Thoracic aorta (tissue), 2 donors: ENCODE results near the gene WDR48. TPM values are rescaled to one million over a fixed set of nuclear protein-coding genes. Genes with fewer than 3 reads are reported as not detected.
A peak's percentile ranks its signal among the peaks of the same experiment; 100 is the strongest.

ENCODE experiments used
- ATAC-seq: fragments of 150-250 bp; one replicate; pipeline ENCODE4 v1.8.0; 2017; ENCODE audit warnings: low read depth; ENCODE audit not compliant: insufficient number of reproducible peaks, low FRiP score
- DNase-seq: peaks from one replicate; pipeline ENCODE4 v3.0.0-alpha.2; 2020; ENCODE audit warnings: low spot score
- H3K27ac ChIP-seq, 2 donors: fragments of 200-600 bp; sonication (generic); 1 replicate in 1 of 2; 2 replicates in 1 of 2; pipeline ENCODE4 v1.5.1; 2016; ENCODE audit warnings: mild to moderate bottlenecking in 2 of 2, moderate library complexity in 2 of 2
- H3K27me3 ChIP-seq: fragments of 200-600 bp; sonication (generic); replicated peaks from 2 replicates; pipeline ENCODE4 v1.6.0; 2016; ENCODE audit warnings: mild to moderate bottlenecking; ENCODE audit not compliant: insufficient read depth
- H3K36me3 ChIP-seq: fragments of 200-600 bp; sonication (generic); one replicate; pipeline ENCODE4 v1.5.1; 2016
- H3K4me1 ChIP-seq, 2 donors: fragments of 200-600 bp; sonication (generic); 1 replicate in 1 of 2; 2 replicates in 1 of 2; pipeline versions ENCODE4 v1.5.1 to v1.6.0; 2016; ENCODE audit warnings: low read depth in 2 of 2, mild to moderate bottlenecking in 1 of 2; ENCODE audit not compliant: control insufficient read depth in 1 of 2
- H3K4me3 ChIP-seq: fragments of 200-600 bp; sonication (generic); 2 replicates; pipeline ENCODE4 v1.5.1; 2016; ENCODE audit warnings: mild to moderate bottlenecking
- H3K9me3 ChIP-seq: fragments of 200-600 bp; sonication (generic); 2 replicates; pipeline ENCODE4 v1.5.1; 2016
- total RNA-seq, 2 donors: library from RNA; depleted of rRNA; stranded (reverse); fragments of >200 nt; gene quantifications; one replicate each; pipeline versions ENCODE4 v1.1.0 to v1.2.3, GENCODE V29; 2016
- TF ChIP-seq, protein P1 (sequence below): fragments of 200-600 bp; sonication (generic); IDR thresholded peaks from one replicate; pipeline ENCODE4 v1.5.1; 2019; ENCODE audit warnings: antibody characterized with exemption

Gene WDR48
- total RNA-seq, 2 donors from 2014 or later = 17.7 to 29.9 TPM

DNA sequence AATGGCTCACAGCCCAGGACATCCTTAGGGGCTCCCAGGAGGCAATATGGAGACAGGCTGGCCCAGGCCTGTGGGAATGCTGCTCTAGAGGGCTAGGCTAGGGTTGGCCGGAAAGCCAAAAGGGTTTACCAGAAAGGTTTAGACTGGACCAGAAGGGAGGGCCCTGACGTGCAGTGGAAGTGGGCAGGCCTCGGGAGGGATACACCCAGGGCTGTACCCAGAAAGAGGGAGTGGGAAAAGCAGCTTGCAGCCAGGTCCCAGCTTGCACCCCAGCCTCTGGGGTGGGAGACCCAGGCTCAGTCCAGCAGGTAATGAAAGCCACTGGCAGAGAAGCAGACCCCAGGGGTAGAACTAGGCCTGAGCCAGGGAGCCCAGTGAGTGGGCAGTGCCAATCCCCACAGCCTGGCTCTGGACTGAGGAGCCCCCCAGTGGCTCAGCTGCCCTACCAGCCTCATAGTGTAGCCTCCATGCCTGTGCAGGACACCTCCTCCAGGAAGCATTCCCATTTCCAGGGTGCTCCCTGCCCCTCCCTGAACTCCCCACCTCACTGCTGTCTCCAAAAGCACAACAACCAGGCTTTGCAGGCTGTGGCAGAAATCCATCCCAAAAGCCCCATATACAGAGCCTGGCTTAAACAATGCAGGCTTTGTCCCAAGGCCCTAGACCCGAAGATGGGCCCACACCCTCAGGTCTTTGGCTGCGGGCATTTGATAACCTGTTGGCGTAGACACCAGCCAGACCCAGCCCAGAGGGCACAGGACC lies 52.2 kb downstream of the WDR48 start:
- Histone ChIP-seq H3K9me3 (no peaks in the 10 kb centered on the region), H3K4me1 (peaks cover 14 to 53% of the 10 kb centered on the region in 2 donors), H3K4me3 (no peak overlapping the region), H3K27me3 (no peaks in the 10 kb centered on the region), H3K27ac (peak overlapping the region in 1 of 2 donors; percentile 5), H3K36me3 (peaks cover 12% of the 10 kb centered on the region)
- ATAC-seq = no peak
- TF ChIP-seq, protein P1, sequence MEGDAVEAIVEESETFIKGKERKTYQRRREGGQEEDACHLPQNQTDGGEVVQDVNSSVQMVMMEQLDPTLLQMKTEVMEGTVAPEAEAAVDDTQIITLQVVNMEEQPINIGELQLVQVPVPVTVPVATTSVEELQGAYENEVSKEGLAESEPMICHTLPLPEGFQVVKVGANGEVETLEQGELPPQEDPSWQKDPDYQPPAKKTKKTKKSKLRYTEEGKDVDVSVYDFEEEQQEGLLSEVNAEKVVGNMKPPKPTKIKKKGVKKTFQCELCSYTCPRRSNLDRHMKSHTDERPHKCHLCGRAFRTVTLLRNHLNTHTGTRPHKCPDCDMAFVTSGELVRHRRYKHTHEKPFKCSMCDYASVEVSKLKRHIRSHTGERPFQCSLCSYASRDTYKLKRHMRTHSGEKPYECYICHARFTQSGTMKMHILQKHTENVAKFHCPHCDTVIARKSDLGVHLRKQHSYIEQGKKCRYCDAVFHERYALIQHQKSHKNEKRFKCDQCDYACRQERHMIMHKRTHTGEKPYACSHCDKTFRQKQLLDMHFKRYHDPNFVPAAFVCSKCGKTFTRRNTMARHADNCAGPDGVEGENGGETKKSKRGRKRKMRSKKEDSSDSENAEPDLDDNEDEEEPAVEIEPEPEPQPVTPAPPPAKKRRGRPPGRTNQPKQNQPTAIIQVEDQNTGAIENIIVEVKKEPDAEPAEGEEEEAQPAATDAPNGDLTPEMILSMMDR = no peak
- DNase-seq = no peak

DNA sequence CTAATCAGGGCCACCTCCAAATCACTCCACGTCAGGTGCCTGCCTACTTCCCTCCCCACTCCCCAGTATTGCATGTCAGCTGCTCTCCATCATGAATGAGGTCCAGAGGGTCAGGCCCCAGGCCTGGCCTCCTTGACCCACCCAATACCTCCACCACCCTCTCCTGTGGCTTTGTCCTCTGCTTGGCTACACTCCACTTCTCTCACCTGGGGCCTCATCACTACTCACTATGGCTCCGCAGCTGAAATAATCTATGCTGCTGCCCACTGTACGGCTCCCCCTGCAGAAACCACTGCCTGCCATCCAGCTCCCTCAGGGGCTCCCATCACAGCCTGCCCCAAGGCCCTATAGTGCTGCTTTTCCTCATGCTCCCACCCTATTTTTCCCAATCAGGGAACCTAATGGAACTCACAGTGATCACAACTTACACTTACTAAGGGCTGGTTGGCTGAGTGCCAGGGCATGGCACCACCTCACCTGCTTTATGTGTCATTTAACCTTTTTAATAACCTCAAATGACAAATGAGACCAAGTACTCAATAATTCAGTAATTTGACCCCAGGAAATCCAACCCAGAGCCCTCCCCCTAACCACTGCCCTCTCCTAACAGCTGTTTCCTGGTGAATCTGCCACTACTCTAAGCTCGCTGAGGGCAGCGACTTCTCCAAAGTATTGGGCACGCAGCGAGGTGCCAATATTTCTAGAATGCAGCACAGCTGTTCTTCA lies 53.3 kb downstream of the WDR48 start:
- H3K9me3 ChIP-seq = no peaks in the 10 kb centered on the region
- H3K4me1 ChIP-seq = peaks cover 14 to 53% of the 10 kb centered on the region in 2 donors
- H3K27me3 ChIP-seq = no peaks in the 10 kb centered on the region
- peaks cover 1% of the 10 kb centered on the region for H3K36me3 ChIP-seq
- ATAC-seq (no peak), DNase-seq (no peak)
- H3K27ac ChIP-seq = no peak overlapping the region
- TF ChIP-seq, protein P1 = no peak
- H3K4me3 ChIP-seq = peak overlapping the region; percentile 96

DNA sequence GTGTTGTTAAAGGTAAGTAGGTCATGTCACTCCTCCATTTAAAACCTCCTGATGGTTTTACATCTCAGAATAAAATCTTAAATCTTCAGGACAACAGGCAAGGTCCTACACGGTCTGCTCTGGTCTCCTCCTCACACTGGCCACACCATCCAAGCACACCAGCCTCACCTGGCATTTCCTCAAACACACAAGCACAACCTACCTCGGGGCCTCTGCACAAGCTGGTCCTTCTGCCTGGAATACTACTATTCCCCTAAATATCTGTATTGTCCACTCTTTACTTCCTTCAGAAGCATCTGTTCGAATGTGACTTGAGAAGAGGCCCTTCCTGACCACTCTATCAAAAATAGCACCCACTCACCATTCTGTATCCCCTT lies 53.9 kb downstream of the WDR48 start:
- Histone ChIP-seq H3K27ac (no peak overlapping the region), H3K4me3 (peak overlapping the region; percentile 96), H3K4me1 (peaks cover 14 to 53% of the 10 kb centered on the region in 2 donors), H3K36me3 (no peaks in the 10 kb centered on the region), H3K27me3 (no peaks in the 10 kb centered on the region), H3K9me3 (no peaks in the 10 kb centered on the region)
- TF ChIP-seq, protein P1 = no peak
- DNase-seq (no peak), ATAC-seq (no peak)

DNA sequence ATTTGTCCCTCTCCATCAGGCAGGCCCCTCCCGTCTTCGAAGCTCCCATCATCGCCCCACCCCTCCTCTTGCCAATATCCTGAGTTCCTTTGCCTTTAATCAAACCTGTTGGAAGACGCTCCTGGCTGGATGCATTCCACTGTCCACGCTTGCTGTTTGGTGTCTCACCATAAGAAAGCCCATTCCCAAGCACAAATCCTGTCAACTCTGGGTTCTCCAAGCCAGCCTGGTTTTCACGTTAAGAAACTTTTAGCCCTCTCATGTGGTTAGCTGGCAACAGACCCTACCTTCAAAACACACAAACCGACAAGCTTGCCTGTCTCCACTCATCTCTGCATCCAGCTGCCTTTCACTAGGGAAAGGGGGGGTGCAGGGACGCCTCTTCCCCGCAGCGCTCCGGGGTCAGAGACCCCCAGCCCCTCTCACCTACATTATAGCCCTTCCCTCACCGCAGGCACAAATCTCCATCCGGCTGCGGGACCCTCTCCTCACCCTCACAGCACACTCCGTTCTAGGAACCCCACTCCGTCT lies 54.5 kb downstream of the WDR48 start:
- no peaks in the 10 kb centered on the region for H3K36me3 ChIP-seq
- no peak for ATAC-seq
- no peaks in the 10 kb centered on the region for H3K27me3 ChIP-seq
- peak overlapping the region; percentile 96 to 97 for H3K27ac ChIP-seq
- H3K4me3 ChIP-seq = peak overlapping the region; percentile 96
- peaks cover 14 to 51% of the 10 kb centered on the region in 2 donors for H3K4me1 ChIP-seq
- TF ChIP-seq, protein P1 = no peak
- no peak for DNase-seq
- no peaks in the 10 kb centered on the region for H3K9me3 ChIP-seq

DNA sequence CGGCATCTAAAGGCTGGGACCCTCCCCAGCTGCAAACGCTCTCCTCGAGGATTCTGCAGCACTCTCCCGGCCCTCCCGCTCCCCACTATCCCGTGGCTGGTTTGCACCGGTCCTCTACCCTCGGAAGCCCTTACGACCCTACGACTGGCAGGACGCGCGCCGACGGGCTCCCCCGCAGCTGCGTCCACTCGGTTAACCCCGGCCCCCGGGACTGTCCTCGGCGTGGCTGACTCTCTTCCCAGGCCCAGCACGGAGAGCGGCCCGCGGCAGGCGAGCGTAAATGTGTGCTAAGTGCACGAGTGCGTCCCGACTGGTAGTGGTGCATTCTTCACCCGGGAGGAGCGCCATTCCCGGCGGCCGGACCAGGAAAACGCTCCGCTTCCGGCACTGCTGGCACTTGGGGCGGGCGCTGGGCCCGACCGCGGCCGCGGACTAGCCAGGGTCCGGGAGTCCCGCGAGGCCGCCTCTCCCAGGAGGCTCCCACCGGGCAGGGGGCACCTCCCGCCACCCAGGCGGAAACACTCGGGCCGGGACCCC lies 55.1 kb downstream of the WDR48 start:
- ATAC-seq = peak; percentile 39
- peak overlapping the region; percentile 96 to 97 for H3K27ac ChIP-seq
- no peaks in the 10 kb centered on the region for H3K9me3 ChIP-seq
- H3K36me3 ChIP-seq = no peaks in the 10 kb centered on the region
- peaks cover 14 to 48% of the 10 kb centered on the region in 2 donors for H3K4me1 ChIP-seq
- H3K27me3 ChIP-seq = no peaks in the 10 kb centered on the region
- TF ChIP-seq, protein P1 = no peak
- no peak for DNase-seq
- H3K4me3 ChIP-seq = peak overlapping the region; percentile 96
